Tibial nerve (tissue), 4 donors: Measurements from ENCODE around the gene LDAH. TPM values are rescaled to one million over a fixed set of nuclear protein-coding genes. Genes with fewer than 3 reads are reported as not detected.
"Not testable (repeated sequence)": the region's sequence is repeated elsewhere in the genome, so short reads cannot be mapped to it uniquely, and the experiment has no call there.

Experiments
- DNase-seq, 2 donors: peaks; one replicate each; pipeline ENCODE4 v3.0.0-alpha.2; 2019; ENCODE audit warnings: low spot score in 2 of 2
- H3K27ac ChIP-seq, 4 donors: fragments of 200-600 bp; sonication (generic) in 3 of 4; one replicate each; pipeline ENCODE4 v1.5.1; 2017 to 2019; ENCODE audit warnings: mild to moderate bottlenecking in 1 of 4
- H3K27me3 ChIP-seq, 2 donors: fragments of 200-600 bp; sonication (generic) in 1 of 2; one replicate each; pipeline versions ENCODE4 v1.5.1 to v1.6.0; 2017 to 2019
- H3K36me3 ChIP-seq, 3 donors: fragments of 200-600 bp; sonication (generic); one replicate each; pipeline ENCODE4 v1.5.1; 2018 to 2019
- H3K4me1 ChIP-seq, 4 donors: fragments of 200-600 bp; sonication (generic) in 3 of 4; one replicate each; pipeline ENCODE4 v1.5.1; 2017 to 2019
- H3K4me3 ChIP-seq, 4 donors: fragments of 200-600 bp; sonication (generic) in 3 of 4; one replicate each; pipeline ENCODE4 v1.5.1; 2017 to 2019; ENCODE audit warnings: mild to moderate bottlenecking in 1 of 4, moderate library complexity in 1 of 4
- H3K9me3 ChIP-seq, 4 donors: fragments of 200-600 bp; sonication (generic) in 3 of 4; one replicate each; pipeline ENCODE4 v1.5.1; 2017 to 2019
- CTCF ChIP-seq, 5 experiments: fragments of 200-600 bp in 3 of 5; fragments of 450-650 bp in 2 of 5; sonication (generic) in 3 of 5; IDR thresholded peaks; one replicate each; pipeline ENCODE4 v1.5.1; 2016 to 2019; ENCODE audit warnings: antibody characterized with exemption in 5 of 5, mild to moderate bottlenecking in 3 of 5, moderate library complexity in 2 of 5
- EP300 ChIP-seq, 2 donors: sonication (generic); formaldehyde crosslinking; IDR thresholded peaks; one replicate each; pipeline ENCODE4 v1.6.1; 2017; ENCODE audit warnings: antibody characterized with exemption in 2 of 2, mild to moderate bottlenecking in 1 of 2
- POLR2A ChIP-seq, 2 donors: fragments of 450-650 bp; IDR thresholded peaks; one replicate each; pipeline ENCODE4 v1.6.1; 2017; ENCODE audit warnings: antibody characterized with exemption in 2 of 2, mild to moderate bottlenecking in 2 of 2, moderate library complexity in 2 of 2
- WGBS, 2 donors: methylation state at CpG; one replicate each; pipeline ENCODE4 v1.1.5; 2018; 5-methylcytosine and 5-hydroxymethylcytosine counted together
- total RNA-seq, 4 donors: library from RNA; depleted of rRNA; stranded (reverse); fragments of >200 nt; gene quantifications; one replicate each; pipeline ENCODE4 v1.1.0, GENCODE V29; 2016

The LDAH gene
- total RNA-seq, 4 donors from 2014 or later = 13.4 to 27.1 (median 15.7) TPM

- Histone ChIP-seq H3K27ac (no peak overlapping the region), H3K4me3 (no peak overlapping the region), H3K27me3 (no peaks in the 10 kb centered on the region), H3K9me3 (peaks cover 0 to 12% (median 0%) of the 10 kb centered on the region in 4 donors), H3K4me1 (peaks cover 0 to 6% (median 0%) of the 10 kb centered on the region in 4 donors), H3K36me3 (peaks cover 0 to 19% (median 0%) of the 10 kb centered on the region in 3 donors)
- DNase-seq = no peak
- TF ChIP-seq EP300 (IDR thresholded peaks at IDR 0.05) = no peak
- TF ChIP-seq POLR2A (IDR thresholded peaks at IDR 0.05) = no peak
- no peak for TF ChIP-seq CTCF (IDR thresholded peaks at IDR 0.05)
- WGBS, 2 donors = 97 to 98% methylated on average over 3 of the region's 3 CpGs
Measured at GRCh38 chr2:20724500-20725053, 98.3 kb downstream of the LDAH start.

GRCh38 chr2:20723543-20723942 is 99.4 kb downstream of the LDAH start:
- Histone ChIP-seq H3K4me3 (no peak overlapping the region), H3K4me1 (peaks cover 0 to 6% (median 0%) of the 10 kb centered on the region in 4 donors), H3K27ac (no peak overlapping the region), H3K36me3 (peaks cover 0 to 19% (median 0%) of the 10 kb centered on the region in 3 donors), H3K9me3 (peaks cover 0 to 16% (median 0%) of the 10 kb centered on the region in 4 donors), H3K27me3 (no peaks in the 10 kb centered on the region)
- TF ChIP-seq EP300 (IDR thresholded peaks at IDR 0.05) = no peak
- TF ChIP-seq POLR2A (IDR thresholded peaks at IDR 0.05) = no peak
- no peak for TF ChIP-seq CTCF (IDR thresholded peaks at IDR 0.05)
- no peak for DNase-seq

- peaks cover 0 to 20% (median 0%) of the 10 kb centered on the region in 4 donors for H3K9me3 ChIP-seq
- DNase-seq = no peak
- H3K36me3 ChIP-seq = peaks cover 0 to 19% (median 0%) of the 10 kb centered on the region in 3 donors
- no peak for TF ChIP-seq EP300 (IDR thresholded peaks at IDR 0.05)
- TF ChIP-seq CTCF (IDR thresholded peaks at IDR 0.05) = no peak
- no peak for TF ChIP-seq POLR2A (IDR thresholded peaks at IDR 0.05)
- H3K4me3 ChIP-seq = no peak overlapping the region
- H3K27me3 ChIP-seq = no peaks in the 10 kb centered on the region
- no peak overlapping the region for H3K27ac ChIP-seq
- WGBS, 2 donors = 96 to 98% methylated on average over 1 of the region's 1 CpG
- H3K4me1 ChIP-seq = peaks cover 0 to under 1% (median 0%) of the 10 kb centered on the region in 4 donors
Measured at GRCh38 chr2:20722592-20723240, 100.2 kb downstream of the LDAH start.

GRCh38 chr2:20717641-20718040 is 105.3 kb downstream of the LDAH start:
- H3K4me1 ChIP-seq = no peaks in the 10 kb centered on the region
- TF ChIP-seq EP300 (IDR thresholded peaks at IDR 0.05) (no peak), CTCF (IDR thresholded peaks at IDR 0.05) (no peak), POLR2A (IDR thresholded peaks at IDR 0.05) (no peak)
- peaks cover 0 to 23% (median 0%) of the 10 kb centered on the region in 4 donors for H3K9me3 ChIP-seq
- peaks cover 0 to 6% (median 0%) of the 10 kb centered on the region in 3 donors for H3K36me3 ChIP-seq
- no peak for DNase-seq
- WGBS, 2 donors = 76 to 87% methylated on average over 1 of the region's 1 CpG
- H3K27me3 ChIP-seq = no peaks in the 10 kb centered on the region
- no peak overlapping the region for H3K27ac ChIP-seq
- H3K4me3 ChIP-seq = no peak overlapping the region

GRCh38 chr2:20716164-20716563 is 106.7 kb downstream of the LDAH start:
- WGBS, 2 donors = 97 to 99% methylated on average over 3 of the region's 3 CpGs

GRCh38 chr2:20714412-20714811 is 108.5 kb downstream of the LDAH start:
- not testable (repeated sequence) for H3K27me3 ChIP-seq, DNase-seq, H3K4me3 ChIP-seq, H3K4me1 ChIP-seq, H3K27ac ChIP-seq
- peaks cover 0 to 15% (median 0%) of the 10 kb centered on the region in 3 donors for H3K36me3 ChIP-seq
- WGBS, 2 donors = 93 to 98% methylated on average over 2 of the region's 2 CpGs
- H3K9me3 ChIP-seq = peaks cover 0 to 10% (median 0%) of the 10 kb centered on the region in 4 donors

More at GRCh38 chr2:20716164-20716563, 106.7 kb downstream of the LDAH start:
- H3K4me1 ChIP-seq, H3K27me3 ChIP-seq, H3K4me3 ChIP-seq, DNase-seq, H3K27ac ChIP-seq: not testable (repeated sequence)
- H3K9me3 ChIP-seq = peaks cover 0 to 17% (median 0%) of the 10 kb centered on the region in 4 donors
- peaks cover 0 to 11% (median 0%) of the 10 kb centered on the region in 3 donors for H3K36me3 ChIP-seq

- peaks cover 0 to 15% (median 0%) of the 10 kb centered on the region in 3 donors for H3K36me3 ChIP-seq
- WGBS, 2 donors = 97 to 99% methylated on average over 3 of the region's 3 CpGs
- DNase-seq, H3K4me3 ChIP-seq, H3K27me3 ChIP-seq, H3K4me1 ChIP-seq, H3K27ac ChIP-seq, H3K9me3 ChIP-seq: not testable (repeated sequence)
Measured at GRCh38 chr2:20713585-20713984, 109.3 kb downstream of the LDAH start.

GRCh38 chr2:20711641-20712040 is 111.3 kb downstream of the LDAH start:
- 99 to 100% methylated on average over 7 of the region's 7 CpGs for WGBS, 2 donors
- DNase-seq, H3K4me1 ChIP-seq, H3K27ac ChIP-seq, H3K4me3 ChIP-seq, H3K27me3 ChIP-seq, H3K9me3 ChIP-seq: not testable (repeated sequence)
- H3K36me3 ChIP-seq = peaks cover 0 to 15% (median 0%) of the 10 kb centered on the region in 3 donors
